Liver (tissue), 9 donors: Measurements from ENCODE around the gene UACA. TPM values are rescaled to one million over a fixed set of nuclear protein-coding genes. Genes with fewer than 3 reads are reported as not detected.
A peak's percentile ranks its signal among the peaks of the same experiment; 100 is the strongest.

Experiments
- DNase-seq: peaks from one replicate; pipeline ENCODE4 v3.0.0-alpha.2; 2017; ENCODE audit warnings: low spot score
- H3K27ac ChIP-seq, 2 donors: one replicate each; pipeline ENCODE4 v1.7.0; 2013; ENCODE audit warnings: inconsistent platforms in 2 of 2, low read length in 2 of 2, control low read depth in 1 of 2, low read depth in 1 of 2, mild to moderate bottlenecking in 1 of 2
- H3K27me3 ChIP-seq, 4 donors: one replicate each; pipeline versions ENCODE4 v1.6.1 to v1.7.0; 2013; ENCODE audit warnings: low read length in 3 of 4, inconsistent platforms in 1 of 4, mild to moderate bottlenecking in 1 of 4, moderate library complexity in 1 of 4; ENCODE audit not compliant: control insufficient read depth in 4 of 4, insufficient read depth in 4 of 4
- H3K36me3 ChIP-seq, 4 donors: one replicate each; pipeline versions ENCODE4 v1.6.1 to v1.7.0; 2013; ENCODE audit warnings: low read length in 3 of 4, mild to moderate bottlenecking in 3 of 4, low read depth in 1 of 4, moderate library complexity in 1 of 4; ENCODE audit not compliant: control insufficient read depth in 4 of 4, insufficient read depth in 3 of 4
- H3K4me1 ChIP-seq, 4 donors: one replicate each; pipeline versions ENCODE4 v1.6.1 to v1.7.0; 2013; ENCODE audit warnings: low read length in 3 of 4, mild to moderate bottlenecking in 3 of 4, moderate library complexity in 1 of 4; ENCODE audit not compliant: control insufficient read depth in 4 of 4, insufficient read depth in 4 of 4
- H3K4me3 ChIP-seq, 3 donors: one replicate each; pipeline versions ENCODE4 v1.6.1 to v1.7.0; 2013; ENCODE audit warnings: low read length in 3 of 3, control low read depth in 1 of 3, low read depth in 1 of 3, mild to moderate bottlenecking in 1 of 3
- H3K9ac ChIP-seq, 2 donors: one replicate each; pipeline ENCODE4 v1.7.0; 2013; ENCODE audit warnings: low read length in 2 of 2, mild to moderate bottlenecking in 2 of 2, moderate library complexity in 2 of 2, control low read depth in 1 of 2, low read depth in 1 of 2
- H3K9me3 ChIP-seq, 4 donors: one replicate each; pipeline versions ENCODE4 v1.6.1 to v1.7.0; 2013; ENCODE audit warnings: low read length in 3 of 4; ENCODE audit not compliant: control insufficient read depth in 4 of 4
- ATF3 ChIP-seq: IDR thresholded peaks from 2 replicates; pipeline ENCODE4 v1.6.1; 2016; ENCODE audit warnings: antibody characterized with exemption
- EGR1 ChIP-seq, 2 donors: IDR thresholded peaks; 2 replicates each; pipeline ENCODE4 v1.6.1; 2016 to 2018; ENCODE audit warnings: antibody characterized with exemption in 2 of 2, low read depth in 2 of 2
- GABPA ChIP-seq, 2 donors: IDR thresholded peaks in 1 of 2; conservative IDR thresholded peaks in 1 of 2; 2 replicates each; pipeline ENCODE4 v1.6.1; 2016; ENCODE audit warnings: antibody characterized with exemption in 2 of 2, mild to moderate bottlenecking in 1 of 2, moderate library complexity in 1 of 2
- HNF4G ChIP-seq: IDR thresholded peaks from 2 replicates; pipeline ENCODE4 v1.6.1; 2016; ENCODE audit warnings: antibody characterized with exemption
- RAD21 ChIP-seq, 2 donors: IDR thresholded peaks; 2 replicates each; pipeline ENCODE4 v1.6.1; 2016; ENCODE audit warnings: antibody characterized with exemption in 2 of 2, mild to moderate bottlenecking in 2 of 2
- RXRA ChIP-seq, 2 donors: IDR thresholded peaks; 2 replicates each; pipeline ENCODE4 v1.6.1; 2017 to 2018; ENCODE audit warnings: antibody characterized with exemption in 2 of 2, mild to moderate bottlenecking in 1 of 2
- SP1 ChIP-seq: IDR thresholded peaks from 2 replicates; pipeline ENCODE4 v1.6.1; 2018; ENCODE audit warnings: antibody characterized with exemption, mild to moderate bottlenecking
- ZBTB33 ChIP-seq: IDR thresholded peaks from 2 replicates; pipeline ENCODE4 v1.6.1; 2016; ENCODE audit warnings: antibody characterized with exemption
- WGBS: extraction: QIAGEN DNeasy Blood & Tissue Kit; methylation state at CpG from one replicate; pipeline ENCODE4 v1.1.7; 2013; 5-methylcytosine and 5-hydroxymethylcytosine counted together
- polyA plus RNA-seq, 2 donors: library from polyadenylated mRNA; stranded (reverse) in 1 of 2; unstranded in 1 of 2; fragments of 200-250 nt in 1 of 2; fragments of >200 nt in 1 of 2; fragmentation: Nextera tagmentation in 1 of 2; extraction: Ambion mirVana in 1 of 2; gene quantifications; one replicate each; pipeline versions ENCODE4 v1.2.1 to v1.2.3, GENCODE V29; 2013 to 2015
- total RNA-seq, 2 donors: library from RNA; depleted of rRNA; stranded (reverse); fragments of >200 nt; gene quantifications; one replicate each; pipeline ENCODE4 v1.2.3, GENCODE V29; 2014
- donor health status: healthy.
- donor health status: healthy.
- donor health status: healthy.
- donor health status: healthy.
- donor health status: healthy.

UACA gene
- total and polyA plus RNA-seq, 4 donors, result 3.9 to 16.0 (median 10.0) TPM

DNA sequence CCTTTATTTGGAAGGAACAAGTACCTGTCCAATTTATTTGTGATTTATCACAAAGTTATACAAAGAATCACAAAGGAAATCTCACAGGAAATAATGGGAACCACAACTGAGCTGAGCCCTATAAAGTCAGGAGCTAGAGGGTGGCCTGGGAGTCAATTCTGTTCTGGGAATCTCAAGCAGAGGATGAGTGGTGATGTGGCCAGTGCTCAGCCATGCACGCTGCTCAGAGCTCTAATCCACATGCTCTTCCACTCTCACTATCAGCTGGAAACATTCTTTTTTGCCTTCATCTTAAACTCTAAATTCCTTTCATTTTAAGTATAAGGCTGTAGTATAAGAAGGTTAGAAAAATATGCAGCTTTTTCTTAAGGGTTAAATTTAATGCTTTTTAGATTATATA lies 36.6 kb downstream of the UACA start:
- no peak for DNase-seq
- Histone ChIP-seq H3K4me1 (no peaks in the 10 kb centered on the region), H3K9me3 (no peaks in the 10 kb centered on the region), H3K36me3 (no peaks in the 10 kb centered on the region), H3K27ac (no peak overlapping the region), H3K4me3 (no peak overlapping the region), H3K9ac (no peak overlapping the region), H3K27me3 (no peaks in the 10 kb centered on the region)
- peak in 1 of 2 donors; percentile 26 for TF ChIP-seq RAD21 (IDR thresholded peaks at IDR 0.05)
- no peak for TF ChIP-seq ZBTB33
- WGBS, result 81% methylated on average over 1 of the region's 1 CpG

DNA sequence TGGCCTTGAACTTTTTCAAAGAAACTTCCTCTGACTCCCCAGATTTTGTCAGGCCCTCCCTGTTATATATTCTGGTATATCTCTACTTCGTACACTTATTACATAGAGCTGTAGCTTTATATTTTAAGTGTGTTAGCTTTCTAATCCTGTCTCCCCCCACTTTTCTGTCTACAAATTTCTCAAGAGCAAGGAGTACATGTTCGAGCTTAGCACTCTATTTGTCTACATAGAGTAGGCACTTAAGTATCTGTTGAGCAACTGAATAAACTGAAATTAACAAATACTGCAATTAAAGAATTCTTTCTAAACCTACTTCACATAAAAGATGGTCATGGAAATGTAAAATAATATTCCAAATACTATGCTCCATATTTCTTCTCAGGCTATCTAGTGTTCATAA lies 39.4 kb downstream of the UACA start:
- Histone ChIP-seq H3K9me3 (no peaks in the 10 kb centered on the region), H3K4me1 (peaks cover 0 to 4% (median 0%) of the 10 kb centered on the region in 4 donors), H3K9ac (no peak overlapping the region), H3K27me3 (no peaks in the 10 kb centered on the region), H3K4me3 (no peak overlapping the region), H3K36me3 (no peaks in the 10 kb centered on the region), H3K27ac (no peak overlapping the region)
- no peak for TF ChIP-seq RXRA (IDR thresholded peaks at IDR 0.05)
- no peak for TF ChIP-seq ZBTB33
- no peak for TF ChIP-seq EGR1 (IDR thresholded peaks at IDR 0.05; ENCODE audit: low read depth in 2 of 2)
- no peak for TF ChIP-seq GABPA (IDR thresholded peaks at IDR 0.05 in 1 of 2, conservative IDR thresholded peaks at IDR 0.05 in 1 of 2)
- DNase-seq, result no peak
- WGBS, result 82% methylated on average over 2 of the region's 2 CpGs

DNA sequence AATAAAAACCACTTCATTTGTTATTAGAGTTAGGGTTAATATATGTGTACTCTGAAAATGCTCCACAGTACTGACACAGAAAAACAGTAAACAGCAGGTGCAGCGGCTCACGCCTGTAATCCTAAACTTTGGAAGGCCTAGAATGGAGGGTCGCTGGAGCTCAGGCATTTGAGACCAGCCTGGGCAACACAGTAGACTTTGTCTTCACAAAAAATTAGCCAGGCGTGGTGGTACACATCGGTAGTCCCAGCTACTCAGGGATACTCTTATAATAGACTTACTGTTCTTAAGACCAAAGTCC lies 40.3 kb downstream of the UACA start:
- WGBS, result 82% methylated on average over 5 of the region's 5 CpGs
- Histone ChIP-seq H3K9ac (no peak overlapping the region), H3K4me1 (peaks cover 0 to 4% (median 0%) of the 10 kb centered on the region in 4 donors), H3K9me3 (no peaks in the 10 kb centered on the region), H3K27me3 (no peaks in the 10 kb centered on the region), H3K4me3 (no peak overlapping the region), H3K36me3 (no peaks in the 10 kb centered on the region), H3K27ac (no peak overlapping the region)
- no peak for DNase-seq
- TF ChIP-seq ATF3 (no peak), SP1 (no peak), ZBTB33 (no peak), RAD21 (IDR thresholded peaks at IDR 0.05) (no peak), HNF4G (no peak)
